ENCODE results near the gene AKR1B15. TPM values are rescaled to one million over a fixed set of nuclear protein-coding genes. Genes with fewer than 3 reads are reported as not detected.

AKR1B15 gene
- total and polyA plus RNA-seq, 9 of the 15 experiments (the other 6 are each of a cell fraction or from before 2014, with no cell fraction given), result not detected

DNA sequence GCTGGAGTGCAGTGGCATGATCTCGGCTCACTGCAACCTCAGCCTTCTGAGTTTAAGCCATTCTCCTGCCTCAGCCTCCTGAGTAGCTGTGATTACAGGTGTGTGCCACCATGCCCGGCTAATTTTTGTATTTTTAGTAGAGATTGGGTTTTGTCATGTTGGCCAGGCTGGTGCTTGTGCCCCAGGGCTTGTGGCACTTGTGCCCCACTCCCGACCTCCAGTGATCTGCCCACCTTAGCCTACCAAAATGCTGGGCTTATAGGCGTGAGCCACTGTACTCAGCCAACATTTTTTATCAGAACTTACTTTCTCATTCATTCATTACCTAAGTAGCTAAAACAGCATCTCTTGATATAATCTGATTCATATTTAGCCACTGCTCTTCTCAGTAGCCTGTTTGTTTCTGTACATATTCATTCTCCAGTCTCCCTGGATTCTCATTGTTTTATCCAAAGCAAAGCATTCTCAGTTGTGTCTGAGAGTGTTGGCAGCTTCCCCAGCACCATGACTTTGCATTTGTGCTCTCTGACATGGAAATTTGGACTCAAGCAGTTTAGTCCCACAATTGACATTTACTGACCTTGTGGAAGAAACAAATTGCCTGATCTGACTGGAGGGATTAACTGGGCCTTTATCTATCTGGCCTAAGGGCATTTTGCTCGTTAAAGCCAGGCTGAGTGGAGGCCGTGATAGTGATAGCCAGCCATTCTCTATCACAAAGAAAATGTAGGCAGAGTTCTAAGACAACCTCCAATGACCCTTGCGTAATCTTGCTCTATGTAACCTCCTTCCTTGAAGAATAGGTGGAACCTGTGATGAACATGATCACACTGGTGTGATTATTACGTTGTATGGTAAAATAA lies 44.9 kb downstream of the AKR1B15 start (continued):
- TF ChIP-seq, protein P1, sequence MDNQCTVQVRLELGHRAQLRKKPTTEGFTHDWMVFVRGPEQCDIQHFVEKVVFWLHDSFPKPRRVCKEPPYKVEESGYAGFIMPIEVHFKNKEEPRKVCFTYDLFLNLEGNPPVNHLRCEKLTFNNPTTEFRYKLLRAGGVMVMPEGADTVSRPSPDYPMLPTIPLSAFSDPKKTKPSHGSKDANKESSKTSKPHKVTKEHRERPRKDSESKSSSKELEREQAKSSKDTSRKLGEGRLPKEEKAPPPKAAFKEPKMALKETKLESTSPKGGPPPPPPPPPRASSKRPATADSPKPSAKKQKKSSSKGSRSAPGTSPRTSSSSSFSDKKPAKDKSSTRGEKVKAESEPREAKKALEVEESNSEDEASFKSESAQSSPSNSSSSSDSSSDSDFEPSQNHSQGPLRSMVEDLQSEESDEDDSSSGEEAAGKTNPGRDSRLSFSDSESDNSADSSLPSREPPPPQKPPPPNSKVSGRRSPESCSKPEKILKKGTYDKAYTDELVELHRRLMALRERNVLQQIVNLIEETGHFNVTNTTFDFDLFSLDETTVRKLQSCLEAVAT (IDR thresholded peaks at IDR 0.05), result no peak
- no peak for TF ChIP-seq SAFB2 (IDR thresholded peaks at IDR 0.05; ENCODE audit: borderline replicate concordance, low read depth, low read length, severe bottlenecking)
- TF ChIP-seq SIN3B (IDR thresholded peaks at IDR 0.05; ENCODE audit: low read depth), result no peak
- TF ChIP-seq DDX20 (tag; IDR thresholded peaks at IDR 0.05; ENCODE audit: low read depth), result no peak
- no peak for TF ChIP-seq ZBTB7A (IDR thresholded peaks at IDR 0.05; ENCODE audit: borderline replicate concordance, control insufficient read depth, low read depth, low read length)
- TF ChIP-seq STAT5B (CRISPR knock-in tag; IDR thresholded peaks at IDR 0.05), result no peak
- no peak for TF ChIP-seq ARHGAP35 (IDR thresholded peaks at IDR 0.05; ENCODE audit: partially characterized antibody)
- no peak for TF ChIP-seq SREBF1 (IDR thresholded peaks at IDR 0.05; ENCODE audit: borderline replicate concordance, low read depth, low read length)
- TF ChIP-seq ZNF586 (CRISPR knock-in tag; conservative IDR thresholded peaks at IDR 0.05), result no peak
- no peak for TF ChIP-seq POLR3A (IDR thresholded peaks at IDR 0.05; ENCODE audit: borderline replicate concordance, extremely low read depth, insufficient read depth, insufficient read length)
- TF ChIP-seq E2F5 (CRISPR knock-in tag; IDR thresholded peaks at IDR 0.05), result no peak
- no peak for TF ChIP-seq KDM5B (IDR thresholded peaks at IDR 0.05; ENCODE audit: insufficient replicate concordance, low read depth, low read length)
- TF ChIP-seq ZNF140 (CRISPR knock-in tag; IDR thresholded peaks at IDR 0.05), result no peak
- TF ChIP-seq ELF1 (tag; IDR thresholded peaks at IDR 0.05), result no peak
- no peak for TF ChIP-seq ZNF277 (CRISPR knock-in tag; IDR thresholded peaks at IDR 0.05; ENCODE audit: borderline replicate concordance)
- no peak for TF ChIP-seq ETV5 (CRISPR knock-in tag; IDR thresholded peaks at IDR 0.05; ENCODE audit: low read depth)
- no peak for TF ChIP-seq ZNF785 (CRISPR knock-in tag; IDR thresholded peaks at IDR 0.05)
- TF ChIP-seq, protein P2, sequence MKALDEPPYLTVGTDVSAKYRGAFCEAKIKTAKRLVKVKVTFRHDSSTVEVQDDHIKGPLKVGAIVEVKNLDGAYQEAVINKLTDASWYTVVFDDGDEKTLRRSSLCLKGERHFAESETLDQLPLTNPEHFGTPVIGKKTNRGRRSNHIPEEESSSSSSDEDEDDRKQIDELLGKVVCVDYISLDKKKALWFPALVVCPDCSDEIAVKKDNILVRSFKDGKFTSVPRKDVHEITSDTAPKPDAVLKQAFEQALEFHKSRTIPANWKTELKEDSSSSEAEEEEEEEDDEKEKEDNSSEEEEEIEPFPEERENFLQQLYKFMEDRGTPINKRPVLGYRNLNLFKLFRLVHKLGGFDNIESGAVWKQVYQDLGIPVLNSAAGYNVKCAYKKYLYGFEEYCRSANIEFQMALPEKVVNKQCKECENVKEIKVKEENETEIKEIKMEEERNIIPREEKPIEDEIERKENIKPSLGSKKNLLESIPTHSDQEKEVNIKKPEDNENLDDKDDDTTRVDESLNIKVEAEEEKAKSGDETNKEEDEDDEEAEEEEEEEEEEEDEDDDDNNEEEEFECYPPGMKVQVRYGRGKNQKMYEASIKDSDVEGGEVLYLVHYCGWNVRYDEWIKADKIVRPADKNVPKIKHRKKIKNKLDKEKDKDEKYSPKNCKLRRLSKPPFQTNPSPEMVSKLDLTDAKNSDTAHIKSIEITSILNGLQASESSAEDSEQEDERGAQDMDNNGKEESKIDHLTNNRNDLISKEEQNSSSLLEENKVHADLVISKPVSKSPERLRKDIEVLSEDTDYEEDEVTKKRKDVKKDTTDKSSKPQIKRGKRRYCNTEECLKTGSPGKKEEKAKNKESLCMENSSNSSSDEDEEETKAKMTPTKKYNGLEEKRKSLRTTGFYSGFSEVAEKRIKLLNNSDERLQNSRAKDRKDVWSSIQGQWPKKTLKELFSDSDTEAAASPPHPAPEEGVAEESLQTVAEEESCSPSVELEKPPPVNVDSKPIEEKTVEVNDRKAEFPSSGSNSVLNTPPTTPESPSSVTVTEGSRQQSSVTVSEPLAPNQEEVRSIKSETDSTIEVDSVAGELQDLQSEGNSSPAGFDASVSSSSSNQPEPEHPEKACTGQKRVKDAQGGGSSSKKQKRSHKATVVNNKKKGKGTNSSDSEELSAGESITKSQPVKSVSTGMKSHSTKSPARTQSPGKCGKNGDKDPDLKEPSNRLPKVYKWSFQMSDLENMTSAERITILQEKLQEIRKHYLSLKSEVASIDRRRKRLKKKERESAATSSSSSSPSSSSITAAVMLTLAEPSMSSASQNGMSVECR (CRISPR knock-in tag; IDR thresholded peaks at IDR 0.05), result no peak
- TF ChIP-seq HNRNPL (IDR thresholded peaks at IDR 0.05; ENCODE audit: low read depth, low read length), result no peak

Data from K562 (cell line).